AG04449 (cell line): ENCODE data around the gene CHRM4.
A peak's percentile ranks its signal among the peaks of the same experiment; 100 is the strongest.

Source experiments
- CTCF ChIA-PET: fragments of 350-600 bp; formaldehyde crosslinking; extraction: SDS; loops from one replicate; lab custom pipeline; 2021; ENCODE audit warnings: antibody characterized with exemption; lab: Yijun Ruan, JAX
- POLR2A ChIA-PET: fragments of 400-600, 350-600 bp; formaldehyde crosslinking; extraction: SDS; loops from one replicate; lab custom pipeline; 2020; ENCODE audit warnings: antibody characterized with exemption, inconsistent platforms; lab: Yijun Ruan, JAX
- DNase-seq: peaks from one replicate; pipeline ENCODE4 v3.0.0-alpha.2; 2010; ENCODE audit warnings: low read depth, low spot score
- H3K4me3 ChIP-seq: 2 replicates; pipeline ENCODE4 v1.5.1; 2011; ENCODE audit warnings: low read depth, mild to moderate bottlenecking, control low read depth, low read length
- TF ChIP-seq, protein P1 (sequence below): IDR thresholded peaks from one replicate; pipeline ENCODE4 v1.5.1; 2011; ENCODE audit warnings: mild to moderate bottlenecking, moderate library complexity, low read length, control low read depth, inconsistent platforms; ENCODE audit not compliant: insufficient read depth; ENCODE audit errors: missing control alignments

CHRM4 gene

DNA sequence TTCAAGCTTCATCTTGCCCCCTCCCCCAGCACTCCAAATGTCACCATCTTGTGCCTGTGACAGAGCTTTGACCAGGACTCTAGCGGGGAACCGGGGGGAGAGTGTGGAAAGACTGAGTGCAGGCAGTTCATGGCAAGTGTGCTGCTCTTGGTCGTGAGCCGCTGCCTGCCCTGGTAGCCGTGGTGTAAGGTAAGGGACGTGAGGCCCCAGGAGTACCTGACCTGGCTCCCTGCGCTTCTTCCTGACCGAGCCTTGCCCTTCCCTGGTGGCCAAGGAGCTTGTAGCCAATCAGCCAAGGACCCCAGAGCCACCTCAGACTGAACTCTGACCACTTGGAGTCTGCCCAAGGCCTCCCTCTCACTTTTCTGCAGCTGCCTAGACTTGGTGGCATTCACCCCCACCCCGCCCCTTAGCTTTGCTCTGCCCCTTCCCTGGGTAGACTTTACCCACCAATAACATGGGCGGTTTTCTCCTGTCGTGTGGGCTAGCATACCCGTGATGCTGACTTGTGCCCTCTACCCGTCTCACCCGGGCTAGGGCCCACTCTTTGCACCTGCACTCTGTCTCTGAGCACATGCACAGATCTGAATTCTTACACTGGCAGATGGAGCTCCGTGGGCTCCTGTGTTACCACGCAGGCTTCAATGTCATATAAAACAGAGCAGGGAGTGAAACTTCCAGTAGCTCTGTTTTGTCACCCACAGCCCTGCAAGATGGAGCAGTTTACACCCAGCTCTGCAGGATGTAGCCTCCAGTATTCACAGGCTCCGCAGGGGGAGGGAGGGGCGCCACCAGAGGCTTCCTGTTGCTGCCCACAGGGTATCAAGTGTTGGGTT, 42.8 kb downstream of the CHRM4 start:
- TF ChIP-seq, protein P1, sequence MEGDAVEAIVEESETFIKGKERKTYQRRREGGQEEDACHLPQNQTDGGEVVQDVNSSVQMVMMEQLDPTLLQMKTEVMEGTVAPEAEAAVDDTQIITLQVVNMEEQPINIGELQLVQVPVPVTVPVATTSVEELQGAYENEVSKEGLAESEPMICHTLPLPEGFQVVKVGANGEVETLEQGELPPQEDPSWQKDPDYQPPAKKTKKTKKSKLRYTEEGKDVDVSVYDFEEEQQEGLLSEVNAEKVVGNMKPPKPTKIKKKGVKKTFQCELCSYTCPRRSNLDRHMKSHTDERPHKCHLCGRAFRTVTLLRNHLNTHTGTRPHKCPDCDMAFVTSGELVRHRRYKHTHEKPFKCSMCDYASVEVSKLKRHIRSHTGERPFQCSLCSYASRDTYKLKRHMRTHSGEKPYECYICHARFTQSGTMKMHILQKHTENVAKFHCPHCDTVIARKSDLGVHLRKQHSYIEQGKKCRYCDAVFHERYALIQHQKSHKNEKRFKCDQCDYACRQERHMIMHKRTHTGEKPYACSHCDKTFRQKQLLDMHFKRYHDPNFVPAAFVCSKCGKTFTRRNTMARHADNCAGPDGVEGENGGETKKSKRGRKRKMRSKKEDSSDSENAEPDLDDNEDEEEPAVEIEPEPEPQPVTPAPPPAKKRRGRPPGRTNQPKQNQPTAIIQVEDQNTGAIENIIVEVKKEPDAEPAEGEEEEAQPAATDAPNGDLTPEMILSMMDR, result no peak
- ChIA-PET POLR2A (no interaction called here), CTCF (interaction anchor here (0.7 to 24.6 kb wide), 7 partner anchors 15 to 494 kb away, joined by 3 to 498 read pairs (median 4); no protein-coding TSS in a partner anchor)
- peak overlapping the region; percentile 90 for H3K4me3 ChIP-seq
- DNase-seq, result no peak

DNA sequence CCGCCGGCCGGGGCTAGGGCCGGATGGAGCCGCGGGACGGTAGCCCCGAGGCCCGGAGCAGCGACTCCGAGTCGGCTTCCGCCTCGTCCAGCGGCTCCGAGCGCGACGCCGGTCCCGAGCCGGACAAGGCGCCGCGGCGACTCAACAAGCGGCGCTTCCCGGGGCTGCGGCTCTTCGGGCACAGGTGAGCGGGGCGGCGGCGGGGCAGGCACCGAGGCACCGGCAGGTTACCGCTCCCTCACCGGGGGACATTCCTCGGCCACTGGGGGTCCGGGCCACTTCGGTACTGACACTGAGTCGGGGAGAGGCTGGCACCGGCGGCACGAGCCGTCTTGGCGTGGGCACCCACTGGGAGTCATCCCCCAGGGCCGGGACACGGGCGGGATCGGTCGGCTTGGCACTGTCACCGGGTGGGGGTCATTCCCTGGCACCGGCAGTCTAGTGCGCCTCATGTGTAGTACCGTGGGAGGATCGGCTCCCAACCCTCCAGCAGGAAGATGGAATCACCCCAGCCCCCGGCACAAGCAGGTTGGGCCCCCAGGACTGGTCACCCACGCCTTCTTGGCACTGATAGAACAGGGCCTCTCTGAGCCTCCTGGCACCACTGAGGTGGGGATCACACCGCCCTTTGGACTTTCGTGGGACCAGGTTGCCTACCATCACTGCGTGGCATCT, 43.8 kb downstream of the CHRM4 start:
- peak overlapping the region; percentile 90 for H3K4me3 ChIP-seq
- POLR2A ChIA-PET, result no interaction called here
- CTCF ChIA-PET, result interaction anchor here (0.6 to 24.6 kb wide), 18 partner anchors 9 to 493 kb away, joined by 3 to 498 read pairs (median 4); no protein-coding TSS in a partner anchor
- TF ChIP-seq, protein P1, result no peak
- DNase-seq, result no peak

DNA sequence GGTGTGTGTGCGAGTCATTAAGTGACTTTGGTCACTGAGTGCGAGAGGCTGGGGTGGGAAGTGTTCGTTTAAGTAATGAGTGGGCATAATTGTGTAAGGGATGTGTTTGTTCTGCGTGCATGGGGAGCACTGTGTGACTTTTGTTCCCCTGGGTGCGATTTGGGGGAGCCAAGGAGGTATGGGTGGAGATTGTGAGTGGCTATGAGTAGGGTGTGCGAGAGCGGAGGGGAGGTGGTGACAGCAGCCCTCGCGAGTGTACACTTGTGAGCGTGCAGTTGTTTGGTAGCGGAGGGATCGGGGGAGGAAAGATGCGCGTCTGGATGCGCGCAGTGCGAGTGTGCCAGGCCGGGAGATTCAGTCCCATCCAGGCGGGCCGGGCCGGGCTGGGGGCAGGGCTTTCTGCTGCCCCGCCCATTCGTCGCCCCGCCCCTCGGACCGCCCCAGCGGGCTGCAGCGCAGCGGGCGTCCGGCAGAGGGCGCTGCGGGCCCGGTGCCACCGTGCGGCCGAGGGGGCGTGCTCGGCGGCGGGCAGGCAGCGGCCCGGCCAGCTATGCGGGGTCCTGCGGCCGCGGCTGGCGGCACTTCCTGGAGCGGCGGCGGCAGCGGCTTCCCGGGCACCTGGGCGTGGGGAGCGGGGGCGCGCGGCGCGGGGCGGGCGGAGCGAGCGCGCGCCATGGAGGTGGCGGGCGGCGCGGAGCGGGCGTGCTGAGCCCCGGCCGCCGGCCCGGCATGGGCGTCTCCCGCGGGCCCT, 44.5 kb downstream of the CHRM4 start, which contains the start of gene DGKZ:
Gene DGKZ (plus strand): TSS at position 578 of the 751 bp plus-strand sequence. CDS start 197 bp downstream, outside the sequence.
- DNase-seq, result no peak
- ChIA-PET CTCF (interaction anchor here (0.6 to 24.6 kb wide), 16 partner anchors 8 to 109 kb away, joined by 3 to 498 read pairs (median 4); no protein-coding TSS in a partner anchor), POLR2A (no interaction called here)
- peak within 1 kb of the TSS; percentile 90 for H3K4me3 ChIP-seq
- TF ChIP-seq, protein P1, result peak; percentile 62

DNA sequence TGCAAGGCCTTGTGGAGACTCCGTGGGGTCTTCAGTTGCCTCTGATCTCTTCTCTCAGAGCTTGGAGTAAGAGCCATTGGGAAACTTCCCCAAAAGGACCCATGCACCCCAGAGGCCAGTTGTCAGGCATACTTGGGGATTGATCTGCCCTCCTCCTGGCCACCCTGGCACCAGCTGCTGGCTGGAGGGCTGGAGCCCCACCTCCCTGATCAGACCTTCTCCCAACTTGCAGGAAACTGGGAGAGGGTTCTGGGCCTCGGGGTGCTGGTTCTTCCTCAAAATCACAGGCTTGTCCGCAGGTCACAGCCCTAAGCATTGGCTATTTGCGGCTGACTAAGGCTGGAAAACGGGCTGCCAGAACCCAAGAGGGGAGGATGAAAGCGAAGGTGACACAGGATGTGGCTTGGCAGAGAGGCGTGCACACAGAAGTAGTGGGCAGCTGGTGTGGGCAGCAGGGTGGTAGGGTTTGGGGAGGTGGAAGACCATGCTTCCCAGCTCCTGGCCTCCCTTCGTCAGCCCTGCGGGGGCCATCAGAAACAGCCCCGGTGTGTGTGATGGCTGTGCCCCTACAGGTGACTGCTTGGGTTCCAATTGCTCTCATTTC, 45.6 kb downstream of the CHRM4 start:
- ChIA-PET POLR2A (no interaction called here), CTCF (interaction anchor here (0.9 to 24.6 kb wide), 8 partner anchors 11 to 108 kb away, joined by 4 to 498 read pairs (median 6); no protein-coding TSS in a partner anchor)
- TF ChIP-seq, protein P1, result no peak
- no peak overlapping the region for H3K4me3 ChIP-seq
- no peak for DNase-seq

DNA sequence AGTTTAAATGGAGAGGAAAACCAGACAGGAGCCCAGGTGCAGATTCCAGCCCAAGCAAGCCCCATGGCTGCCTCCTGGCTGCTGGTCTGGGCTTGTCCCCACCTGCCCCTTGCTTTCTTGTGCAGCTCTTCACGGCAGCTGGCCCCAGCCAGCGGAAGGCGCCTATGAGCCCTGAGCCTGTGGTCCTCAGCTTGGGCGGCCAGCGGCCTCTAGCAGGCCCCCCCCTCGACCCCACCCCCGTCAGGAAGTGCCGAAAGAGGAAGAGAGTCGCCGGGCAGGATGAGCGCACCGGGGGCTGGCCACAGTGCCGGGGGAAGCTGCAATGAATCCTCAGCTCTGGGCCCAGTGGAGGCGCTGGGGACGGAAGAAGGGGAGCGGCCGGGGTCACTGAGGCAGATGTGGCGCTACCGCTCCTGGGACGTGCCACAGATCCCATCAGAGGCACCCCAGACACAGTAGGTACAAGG, 46.4 kb downstream of the CHRM4 start:
- H3K4me3 ChIP-seq, result no peak overlapping the region
- ChIA-PET POLR2A (no interaction called here), CTCF (interaction anchor here (0.9 to 24.6 kb wide), 5 partner anchors 10 to 107 kb away, joined by 4 to 498 read pairs (median 8); no protein-coding TSS in a partner anchor)
- TF ChIP-seq, protein P1, result no peak
- no peak for DNase-seq
